Endothelial cell (in vitro differentiated cells): Measurements from ENCODE around the gene NOVA2. TPM values are rescaled to one million over a fixed set of nuclear protein-coding genes. Genes with fewer than 3 reads are reported as not detected.

Source experiments
- DNase-seq: peaks from one replicate; pipeline ENCODE4 v3.0.0; 2021; ENCODE audit warnings: low spot score
- H3K27ac Mint-ChIP-seq: one replicate; pipeline ENCODE4 v1.8.0; 2021; ENCODE audit warnings: mixed read lengths, inconsistent platforms; ENCODE audit not compliant: unreplicated experiment
- H3K27me3 Mint-ChIP-seq: one replicate; pipeline ENCODE4 v1.8.0; 2021; ENCODE audit warnings: mild to moderate bottlenecking, moderate library complexity, mixed read lengths, inconsistent platforms; ENCODE audit not compliant: unreplicated experiment
- H3K36me3 Mint-ChIP-seq: one replicate; pipeline ENCODE4 v1.8.0; 2021; ENCODE audit warnings: mild to moderate bottlenecking, low read depth, mixed read lengths, inconsistent platforms; ENCODE audit not compliant: unreplicated experiment
- H3K4me1 Mint-ChIP-seq: one replicate; pipeline ENCODE4 v1.8.0; 2021; ENCODE audit warnings: mild to moderate bottlenecking, mixed read lengths, inconsistent platforms; ENCODE audit not compliant: unreplicated experiment
- H3K4me3 Mint-ChIP-seq: one replicate; pipeline ENCODE4 v1.8.0; 2021; ENCODE audit warnings: mild to moderate bottlenecking, mixed read lengths, inconsistent platforms; ENCODE audit not compliant: unreplicated experiment
- H3K9me3 Mint-ChIP-seq: one replicate; pipeline ENCODE4 v1.8.0; 2021; ENCODE audit warnings: mixed read lengths, inconsistent platforms; ENCODE audit not compliant: unreplicated experiment
- CTCF ChIP-seq: fragments of 200-600 bp; sonication (generic); IDR thresholded peaks from one replicate; pipeline ENCODE4 v1.5.0; 2021; ENCODE audit warnings: antibody characterized with exemption; ENCODE audit not compliant: unreplicated experiment
- microRNA-seq: library from miRNA; unstranded; fragments of <30 nt; microRNA quantifications from one replicate; pipeline ENCODE4, GENCODE V29; 2020; ENCODE audit not compliant: unreplicated experiment
- total RNA-seq: library from RNA; stranded (reverse); fragmentation: NEBNext Ultra II Directional; extraction: Animal tissue kit (Norgen Biotek cat#: 25700); gene quantifications from one replicate; pipeline ENCODE4 v1.2.1, GENCODE V29; 2021; ENCODE audit not compliant: unreplicated experiment

Gene NOVA2
- total RNA-seq, 1 donor from 2014 or later = 86.0 TPM

GRCh38 chr19:45883881-45884681, 89.6 kb downstream of the NOVA2 start:
- Mint-ChIP-seq H3K36me3 (no peaks in the 10 kb centered on the region), H3K4me3 (peak overlapping the region; percentile 91), H3K27ac (no peak overlapping the region), H3K4me1 (peaks cover 15% of the 10 kb centered on the region), H3K27me3 (peaks cover 20% of the 10 kb centered on the region), H3K9me3 (no peaks in the 10 kb centered on the region)
- no peak for DNase-seq
- TF ChIP-seq CTCF = no peak

Small RNA genes lying within 50 kb of the gene (microRNA-seq; reads per million reads assigned to microRNA genes)
- 330 reads per million, percentile 89 among the genes with 10 or more reads in this experiment for gene MIR769

Other genes with a start within 250 kb of the NOVA2 start
- gene FBXO46, start 243.0 kb downstream of the NOVA2 start, total RNA-seq = 29.9 TPM
- gene MEIOSIN, start 240.4 kb downstream of the NOVA2 start, total RNA-seq = not detected
- 21.9 TPM for gene SIX5, start 204.6 kb downstream of the NOVA2 start, total RNA-seq
- gene DMPK, start 191.4 kb downstream of the NOVA2 start, total RNA-seq = 80.3 TPM
- 95.3 TPM for gene DMWD, start 181.0 kb downstream of the NOVA2 start, total RNA-seq
- gene RSPH6A, start 158.6 kb downstream of the NOVA2 start, total RNA-seq = 0.28 TPM
- 70.7 TPM for gene SYMPK, start 110.7 kb downstream of the NOVA2 start, total RNA-seq
- 1.1 TPM for gene FOXA3, start 109.5 kb downstream of the NOVA2 start, total RNA-seq
- gene IRF2BP1, start 87.7 kb downstream of the NOVA2 start, total RNA-seq = 17.6 TPM
- 9.0 TPM for gene MYPOP, start 71.3 kb downstream of the NOVA2 start, total RNA-seq
- not detected for gene NANOS2, start 59.1 kb downstream of the NOVA2 start, total RNA-seq
- 9.5 TPM for gene CCDC61, start 21.6 kb upstream of the NOVA2 start, total RNA-seq
- 0.54 TPM for gene PGLYRP1, start 49.2 kb upstream of the NOVA2 start, total RNA-seq
- gene IGFL4, start 67.1 kb upstream of the NOVA2 start, total RNA-seq = not detected
- gene IGFL3, start 150.8 kb upstream of the NOVA2 start, total RNA-seq = not detected
- gene IGFL2, start 174.4 kb upstream of the NOVA2 start, total RNA-seq = not detected